CD4-positive, alpha-beta T cell treated with Interleukin-17A for 4 hours (primary cell): ENCODE results near the gene WDHD1.
"Not testable (repeated sequence)": the region's sequence is repeated elsewhere in the genome, so short reads cannot be mapped to it uniquely, and the experiment has no call there.

Experiments
- DNase-seq: peaks from one replicate; pipeline ENCODE4 v3.0.0-alpha.2; 2020; ENCODE audit warnings: mixed read lengths

The WDHD1 gene

DNA sequence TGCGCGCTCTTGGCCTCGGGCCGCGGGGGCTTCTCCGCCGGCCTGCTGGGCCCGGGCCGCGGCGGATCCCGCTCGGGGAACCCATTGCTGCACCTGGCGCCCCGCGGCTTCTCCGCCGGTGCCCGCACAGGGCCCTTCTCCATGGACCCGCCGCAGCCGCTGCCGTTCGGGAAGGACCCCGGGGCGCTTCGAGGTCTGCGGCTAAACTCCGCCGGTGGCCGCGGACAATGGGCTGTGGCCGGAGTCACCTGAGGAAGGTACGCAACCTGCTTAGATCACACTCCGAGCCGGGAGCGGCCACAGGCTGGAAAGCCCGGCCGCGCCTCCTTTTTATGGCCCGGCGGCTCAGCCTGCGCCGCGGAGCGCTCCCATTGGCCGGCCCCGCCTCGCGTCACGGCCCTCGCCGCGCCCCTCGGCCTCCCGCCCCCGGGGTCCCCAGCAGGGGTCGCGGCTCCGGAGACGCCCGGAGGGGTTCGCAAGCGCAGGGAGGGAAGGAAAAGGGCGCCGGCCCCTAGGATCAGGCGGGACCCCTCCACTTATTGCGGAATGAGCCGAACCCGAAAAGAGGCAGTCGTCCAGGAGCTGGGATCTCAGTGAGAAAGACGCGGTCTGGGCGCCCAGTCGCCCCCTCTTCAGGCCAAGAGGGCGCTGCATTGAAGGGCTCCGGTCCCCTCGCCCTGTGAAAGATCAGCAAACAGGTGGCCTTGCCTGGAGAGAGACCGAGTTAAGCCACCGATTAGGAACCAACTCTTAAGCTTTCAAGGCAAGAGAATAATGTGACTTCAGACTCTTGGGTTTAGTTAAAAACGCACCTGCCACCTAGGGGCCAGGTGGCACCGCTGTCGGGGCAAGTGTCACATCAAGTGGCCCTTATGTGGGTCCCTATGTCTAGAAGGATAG, 124.1 kb downstream of the WDHD1 start, which contains the start of gene GCH1:
Gene GCH1 (minus strand): TSS at position 306 of the 900 bp plus-strand sequence. CDS start 163 bp downstream, at position 143.
- DNase-seq: peak; percentile 79

DNA sequence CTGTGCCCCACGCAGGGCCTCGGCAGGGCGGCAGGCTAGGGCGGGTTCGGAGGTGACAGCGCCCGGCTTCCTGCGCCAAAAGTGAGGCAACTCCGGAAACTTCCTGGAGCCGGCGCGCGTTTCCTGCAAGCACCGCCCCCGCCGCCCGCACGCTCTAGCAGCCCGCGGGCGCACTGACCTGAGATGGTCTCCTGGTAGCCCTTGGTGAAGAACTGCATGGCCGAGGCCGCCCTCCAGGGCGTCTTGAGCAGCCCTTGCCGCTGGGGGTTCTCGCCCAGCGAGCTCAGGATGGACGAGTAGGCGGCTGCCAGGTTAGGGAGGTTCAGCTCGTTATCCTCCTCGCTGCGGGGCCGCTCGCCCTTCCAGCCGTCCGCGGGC, 124.8 kb downstream of the WDHD1 start:
- peak; percentile 87 for DNase-seq

DNA sequence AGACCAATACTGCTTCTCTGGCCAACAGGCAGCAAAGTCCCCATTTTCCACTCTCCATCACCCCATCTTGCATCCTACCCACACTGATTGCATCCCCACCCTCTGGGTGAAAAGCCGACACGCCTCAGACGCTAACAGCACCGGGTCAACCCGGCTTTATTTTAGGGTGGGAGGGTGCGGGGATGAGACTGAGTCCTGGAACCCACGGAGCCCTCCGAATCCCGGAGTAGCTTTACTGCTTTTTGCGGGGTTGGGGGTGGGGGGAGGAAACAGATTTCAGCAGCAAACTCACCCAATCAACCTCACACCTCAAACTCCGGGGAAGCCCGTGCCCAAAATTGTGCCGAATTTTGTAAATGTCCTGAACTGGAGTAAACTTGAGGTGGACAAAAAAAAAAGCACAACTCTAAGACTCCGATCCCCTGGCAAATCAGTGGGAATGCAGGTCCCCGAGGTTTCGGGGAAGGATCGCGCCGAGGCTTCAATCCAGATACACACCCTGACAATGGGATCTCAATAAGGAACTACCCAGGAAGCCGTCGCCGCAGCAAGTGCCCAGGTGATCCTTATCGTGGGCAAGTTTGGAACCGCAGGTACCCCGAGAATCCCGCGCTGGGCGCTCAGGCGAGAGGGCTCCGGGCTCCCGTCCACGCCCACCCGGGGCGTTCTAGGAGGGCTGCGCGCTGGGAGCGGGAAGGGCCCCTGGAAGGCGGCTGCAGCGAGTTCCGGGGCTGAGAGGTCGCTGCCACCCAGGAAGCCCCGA, 125.3 kb downstream of the WDHD1 start:
- DNase-seq: peak; percentile 21

DNA sequence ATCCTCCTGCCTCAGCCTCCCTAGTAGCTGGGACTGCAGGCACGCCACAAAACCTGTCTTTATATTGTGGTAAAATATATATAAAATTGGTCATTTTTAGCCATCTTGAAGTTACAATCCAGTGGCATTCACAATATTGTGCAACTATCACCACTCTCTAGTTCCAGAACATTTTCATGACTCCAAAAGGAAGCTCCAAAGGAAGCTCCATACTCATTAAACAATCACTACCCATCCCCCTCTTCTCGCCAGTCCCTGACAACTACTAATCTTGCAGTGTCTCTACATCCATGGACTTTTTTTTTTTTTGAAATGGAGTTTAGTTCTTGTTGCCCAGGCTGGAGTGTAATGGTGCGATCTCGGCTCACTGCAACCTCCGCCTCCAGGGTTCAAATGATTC, 127.3 kb downstream of the WDHD1 start:
- no peak for DNase-seq

DNA sequence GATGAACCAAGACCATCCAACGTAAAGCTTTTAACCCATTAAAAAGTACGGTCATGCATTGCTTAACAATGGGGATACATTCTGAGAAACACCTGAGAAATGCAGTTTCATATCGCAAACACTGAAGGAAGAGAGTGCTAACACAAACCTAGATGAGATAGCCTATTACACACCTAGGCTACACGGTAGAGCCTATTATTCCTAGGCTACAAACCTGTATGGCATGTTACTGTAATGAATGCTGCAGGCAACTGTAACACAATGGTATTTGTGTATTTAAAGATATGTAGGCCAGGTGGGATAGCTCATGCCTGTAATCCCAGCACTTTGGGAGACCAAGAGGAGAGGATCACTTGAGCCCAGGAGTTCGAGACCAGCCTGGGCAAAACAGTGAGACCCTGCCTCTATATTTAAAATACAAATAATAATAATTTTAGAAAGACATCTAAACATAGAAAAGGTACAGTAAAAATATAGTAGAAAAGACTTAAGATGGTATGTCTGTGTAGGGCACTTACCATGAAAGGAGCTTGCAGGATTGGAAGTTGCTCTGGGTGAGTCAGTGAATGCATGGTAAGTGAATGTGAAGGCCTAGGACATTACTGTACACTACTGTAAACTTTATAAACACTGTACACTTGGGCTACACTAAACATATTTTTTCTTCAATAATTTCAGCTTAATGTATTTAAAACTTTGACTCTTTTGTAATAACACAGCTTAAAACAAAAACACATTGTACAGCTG, 128.9 kb downstream of the WDHD1 start:
- not testable (repeated sequence) for DNase-seq

DNA sequence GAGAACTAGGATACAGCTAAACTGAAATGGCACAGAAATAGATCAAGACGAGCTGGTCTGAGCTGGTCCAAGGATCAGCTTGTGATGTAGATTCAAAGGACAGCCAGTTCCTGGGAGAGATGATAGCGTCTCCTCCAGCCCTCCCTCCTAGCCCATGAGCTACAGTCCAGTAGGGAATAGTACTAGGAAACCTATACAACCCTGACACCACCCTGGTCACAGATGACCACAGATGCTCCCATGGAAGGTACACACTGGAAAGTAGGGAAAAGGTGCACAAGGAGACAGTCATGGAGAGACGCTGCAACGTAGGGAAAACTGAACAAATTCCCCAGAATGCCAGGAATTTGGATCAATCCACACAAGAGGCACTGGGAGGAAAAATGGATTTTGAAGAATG, 131.2 kb downstream of the WDHD1 start:
- DNase-seq: no peak

DNA sequence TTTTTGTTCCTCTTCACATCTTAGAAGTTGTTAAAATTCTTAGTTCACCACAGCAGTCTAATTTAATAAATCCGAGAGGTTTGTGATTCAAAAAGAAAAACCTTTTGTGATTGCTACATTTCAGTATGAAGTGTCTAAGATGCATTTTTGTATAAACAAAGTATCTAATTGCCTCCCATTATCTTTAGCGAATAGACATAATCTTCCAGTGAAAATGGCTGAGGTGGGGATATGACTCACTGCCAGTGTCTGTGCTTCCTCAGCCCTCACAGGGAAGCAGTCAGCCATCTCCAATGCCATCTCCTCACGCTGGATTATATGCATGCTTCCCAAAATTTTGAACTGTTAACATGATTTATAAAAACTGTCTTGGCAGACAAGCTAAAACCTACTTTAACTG, 131.9 kb downstream of the WDHD1 start:
- DNase-seq: no peak

DNA sequence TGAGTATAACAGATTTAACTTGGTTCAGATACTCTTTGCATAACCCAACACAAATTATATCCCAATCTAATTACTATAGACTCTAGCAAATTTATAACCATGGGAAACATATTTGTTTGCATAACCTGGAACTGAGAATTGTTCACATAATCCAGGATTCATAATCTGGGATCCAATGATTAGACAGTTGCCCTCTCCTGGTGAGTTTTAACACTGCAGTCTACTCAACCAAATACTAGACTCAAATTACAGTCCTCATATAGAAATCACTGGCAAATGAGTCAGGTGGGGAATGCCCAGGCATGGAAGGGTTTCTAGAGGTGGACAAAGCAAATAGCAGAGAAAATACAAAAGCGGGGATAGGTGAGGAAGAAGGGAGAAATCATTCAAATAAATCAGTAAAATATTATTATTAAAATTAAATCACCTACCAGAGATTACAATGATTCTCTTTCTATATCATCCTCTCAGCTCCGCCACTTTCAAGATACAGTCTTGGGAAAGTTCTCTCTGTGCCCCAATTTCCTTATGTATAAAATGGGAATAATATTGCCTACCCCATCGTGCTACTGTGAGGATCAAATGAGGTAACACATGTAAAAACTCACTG, 133.6 kb downstream of the WDHD1 start:
- DNase-seq: peak; percentile 36

DNA sequence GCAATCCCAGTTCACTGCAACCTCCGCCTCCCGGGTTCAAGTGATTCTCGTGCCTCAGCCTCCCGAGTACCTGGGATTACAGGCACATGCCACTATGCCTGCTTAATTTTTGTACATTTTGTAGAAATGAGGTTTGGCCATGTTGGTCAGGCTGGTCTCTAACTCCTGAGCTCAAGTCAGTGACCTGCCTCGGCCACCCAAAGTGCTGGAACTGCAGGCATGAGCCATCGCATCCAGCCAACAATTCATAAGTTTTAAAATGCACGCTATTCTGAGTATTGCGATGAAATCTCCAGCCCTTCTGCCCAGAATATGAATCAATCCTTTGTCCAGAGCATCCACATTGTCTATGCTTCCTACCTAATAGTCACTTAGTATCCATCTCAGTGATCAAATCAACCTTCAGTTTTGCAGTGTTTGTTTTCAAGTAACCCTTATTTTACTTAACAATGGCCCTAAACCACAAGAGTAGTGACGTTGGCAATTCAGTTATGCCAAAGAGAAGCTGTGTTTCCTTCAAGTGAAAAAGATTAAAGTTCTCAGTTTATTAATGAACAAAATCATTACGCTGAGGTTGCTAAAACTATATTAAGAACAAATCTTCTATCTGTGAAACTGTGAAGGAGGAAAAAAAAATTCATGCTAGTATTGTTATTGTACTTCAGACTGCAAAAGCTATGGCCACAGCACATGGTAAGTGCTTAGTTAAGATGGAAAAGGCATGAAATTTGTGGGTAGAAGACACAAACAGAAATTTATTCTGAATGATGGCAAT, 135.2 kb downstream of the WDHD1 start:
- no peak for DNase-seq

DNA sequence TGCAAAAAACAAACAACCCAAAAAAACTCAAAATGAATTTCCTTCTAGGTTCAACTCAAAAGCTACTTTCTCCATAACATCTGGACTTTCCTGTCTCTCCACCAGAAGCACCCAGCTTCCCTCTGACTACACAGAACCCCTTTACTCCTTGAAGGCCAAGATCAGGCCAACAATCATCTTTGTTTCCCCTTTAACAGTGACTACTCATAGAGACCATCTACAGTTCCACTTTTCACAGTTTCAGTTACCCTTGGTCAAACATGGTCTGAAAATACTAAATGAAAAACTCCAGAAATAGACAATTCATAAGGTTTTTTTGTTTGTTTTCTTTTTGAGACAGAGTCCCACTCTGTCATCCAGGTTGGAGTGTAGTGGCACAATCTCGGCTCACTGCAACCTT, 136.1 kb downstream of the WDHD1 start:
- no peak for DNase-seq

DNA sequence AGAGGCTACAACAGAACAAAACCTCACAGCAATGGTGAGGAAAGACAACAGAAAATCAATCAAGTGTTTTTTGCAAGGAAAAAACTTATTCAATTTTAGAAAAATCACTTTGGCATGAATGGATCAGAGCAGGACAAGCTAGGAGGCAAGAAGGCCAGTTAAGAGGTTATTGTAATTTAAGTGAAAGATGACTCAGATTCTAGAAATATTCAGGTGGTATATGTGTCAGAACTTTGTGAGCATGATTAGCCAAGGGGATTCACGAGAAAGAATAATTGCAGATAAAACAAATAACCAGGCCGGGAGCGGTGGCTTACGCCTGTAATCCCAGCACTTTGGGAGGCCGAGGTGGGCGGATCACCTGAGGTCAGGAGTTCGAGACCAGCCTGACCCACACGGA, 137.0 kb downstream of the WDHD1 start:
- no peak for DNase-seq
